ENCODE data around the gene SPATA4.

- TF ChIP-seq CTCF (IDR thresholded peaks at IDR 0.05; ENCODE audit: insufficient read depth, low read length) (no peak), SPI1 (IDR thresholded peaks at IDR 0.05; ENCODE audit: borderline replicate concordance, low read depth) (no peak)
These were observed 10.3 kb downstream of the SPATA4 start for GRCh38 chr4:176185051-176185450.

Measured in HL-60 (cell line).